Stimulated activated CD4-positive, alpha-beta T cell treated with anti-CD3 and anti-CD28 coated beads, Interleukin-4, amount 100 ng/mL, for 1 hour (primary cell): ENCODE measurements around the gene MAPK1.
A peak's percentile ranks its signal among the peaks of the same experiment; 100 is the strongest.
"Not testable (repeated sequence)": the region's sequence is repeated elsewhere in the genome, so short reads cannot be mapped to it uniquely, and the experiment has no call there.

Source experiments
- DNase-seq: peaks from one replicate; pipeline ENCODE4 v3.0.0-alpha.2; 2020

The MAPK1 gene

DNA sequence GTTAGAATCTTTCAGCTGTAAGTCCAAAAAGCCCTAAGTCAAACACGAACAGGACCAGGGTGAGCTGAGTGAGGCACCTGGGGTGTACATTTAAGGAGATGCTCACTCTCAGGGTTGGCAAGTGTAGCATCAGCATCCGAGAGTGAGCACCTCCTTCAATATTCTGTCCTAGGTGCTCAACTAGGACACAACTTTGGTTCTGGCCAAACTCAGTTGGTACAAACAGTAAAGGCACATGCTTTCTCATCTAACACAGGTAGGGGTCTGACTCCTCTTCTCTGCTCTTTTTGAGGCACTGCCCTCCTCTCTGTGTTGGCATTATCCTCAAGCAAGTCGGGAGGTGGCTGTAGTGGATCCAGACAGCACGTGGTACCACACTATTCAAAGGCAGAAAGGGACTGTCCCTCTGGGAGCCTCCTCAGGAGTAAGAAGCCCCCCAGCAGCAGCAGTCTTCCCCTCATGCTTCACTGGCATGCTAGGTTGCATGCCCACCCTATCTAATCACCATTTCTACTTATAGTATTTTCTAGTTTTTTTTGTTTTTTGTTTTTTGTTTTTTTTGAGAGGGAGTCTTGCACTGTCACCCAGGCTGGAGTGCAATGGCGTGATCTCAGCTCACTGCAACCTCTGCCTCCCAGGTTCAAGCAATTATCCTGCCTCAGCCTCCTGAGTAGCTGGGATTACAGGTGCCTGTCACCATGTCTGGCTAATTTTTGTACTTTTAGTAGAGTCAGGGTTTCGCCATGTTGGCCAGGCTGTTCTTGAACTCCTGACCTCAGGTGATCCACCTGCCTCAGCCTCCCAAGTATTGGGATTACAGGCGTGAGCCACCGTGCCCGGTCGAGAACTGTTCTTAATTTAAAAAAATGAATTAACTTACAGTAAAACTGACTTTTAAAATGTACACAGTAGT is 14.7 kb upstream of the MAPK1 start:
- DNase-seq = no peak

DNA sequence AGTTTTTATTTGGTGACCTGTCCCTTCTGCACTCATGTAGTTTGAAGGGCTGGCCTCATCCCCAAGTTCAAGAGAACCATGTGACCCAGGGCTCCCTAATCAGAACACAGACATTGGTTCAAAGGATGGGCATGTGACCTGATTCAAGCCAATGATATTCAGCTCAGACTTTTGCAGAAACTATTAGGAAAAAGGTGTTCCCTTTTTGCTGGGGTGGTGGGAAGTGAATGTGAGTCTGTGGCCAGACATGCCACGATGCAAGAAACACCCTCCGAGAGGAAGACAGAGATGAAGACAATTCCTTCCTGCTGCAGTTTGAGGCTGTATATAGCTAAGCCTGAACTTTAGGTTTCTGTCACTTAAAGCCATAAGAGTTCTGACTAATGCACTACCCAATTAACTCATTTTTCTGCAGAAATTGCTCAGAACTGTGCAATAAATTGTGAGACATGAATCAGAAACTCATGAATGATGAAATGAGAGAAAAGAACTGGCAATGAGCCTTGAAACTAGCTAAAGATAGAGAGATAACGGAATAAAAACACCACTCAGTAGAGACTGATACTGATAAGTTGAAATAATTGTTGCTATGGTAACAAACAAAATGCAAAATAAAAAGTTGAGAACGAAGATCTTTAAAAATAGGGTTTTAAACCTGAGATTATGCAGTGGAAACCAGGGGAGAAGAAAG is 9.2 kb upstream of the MAPK1 start:
- DNase-seq = peak; percentile 19

DNA sequence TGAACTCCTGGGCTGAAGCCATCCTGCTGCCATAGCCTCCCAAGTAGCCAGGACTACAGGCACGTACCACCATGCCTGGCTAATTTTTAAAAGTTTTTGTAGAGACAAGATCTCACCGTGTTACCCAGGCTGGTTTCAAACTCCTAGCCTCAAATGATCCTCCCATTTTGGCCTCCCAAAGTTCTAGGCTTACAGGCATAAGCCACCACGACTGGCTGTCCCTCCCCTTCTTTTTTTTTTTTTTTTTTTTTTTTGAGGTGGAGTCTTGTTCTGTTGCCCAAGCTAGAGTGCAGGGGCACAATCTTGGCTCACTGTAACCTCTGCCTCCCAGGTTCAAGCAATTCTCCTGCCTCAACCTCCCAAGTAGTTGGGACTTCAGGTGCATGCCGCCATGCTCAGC is 7.5 kb upstream of the MAPK1 start:
- not testable (repeated sequence) for DNase-seq

DNA sequence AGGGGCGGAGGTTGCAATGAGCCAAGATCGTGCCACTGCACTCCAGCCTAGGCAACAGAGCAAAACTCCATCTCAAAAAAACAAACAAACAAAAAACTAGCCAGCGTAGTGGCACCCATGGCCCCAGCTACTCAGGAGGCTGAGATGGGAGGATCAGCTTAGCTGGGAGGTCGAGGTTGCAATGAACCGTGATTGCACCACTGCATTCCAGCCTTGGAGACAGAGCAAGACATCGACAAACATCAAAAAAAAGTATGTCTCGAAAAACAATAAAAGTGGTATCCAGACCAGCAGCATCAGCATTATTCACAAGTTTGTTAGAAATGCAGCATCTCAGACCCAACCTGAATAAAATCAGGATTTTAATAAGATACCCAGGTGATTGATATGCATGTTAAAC is 6.2 kb upstream of the MAPK1 start:
- DNase-seq = no peak

DNA sequence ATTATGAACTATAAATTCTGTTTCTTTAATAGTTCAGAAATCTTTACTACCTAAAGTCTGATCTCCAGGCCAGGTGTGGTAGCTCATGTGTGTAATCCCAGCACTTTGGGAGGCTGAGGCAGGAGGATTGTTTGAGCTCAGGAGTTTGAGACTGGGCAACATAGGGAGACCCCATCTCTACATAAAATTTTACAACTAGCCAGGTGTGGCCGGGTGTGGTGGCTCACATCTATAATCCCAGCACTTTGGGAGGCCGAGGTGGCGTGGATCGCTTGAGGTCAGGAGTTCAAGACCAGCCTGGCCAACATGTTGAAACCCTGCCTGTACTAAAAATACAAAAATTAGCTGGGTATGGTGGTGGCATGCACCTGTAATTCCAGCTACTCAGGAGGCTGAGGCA is 5.3 kb upstream of the MAPK1 start:
- not testable (repeated sequence) for DNase-seq

DNA sequence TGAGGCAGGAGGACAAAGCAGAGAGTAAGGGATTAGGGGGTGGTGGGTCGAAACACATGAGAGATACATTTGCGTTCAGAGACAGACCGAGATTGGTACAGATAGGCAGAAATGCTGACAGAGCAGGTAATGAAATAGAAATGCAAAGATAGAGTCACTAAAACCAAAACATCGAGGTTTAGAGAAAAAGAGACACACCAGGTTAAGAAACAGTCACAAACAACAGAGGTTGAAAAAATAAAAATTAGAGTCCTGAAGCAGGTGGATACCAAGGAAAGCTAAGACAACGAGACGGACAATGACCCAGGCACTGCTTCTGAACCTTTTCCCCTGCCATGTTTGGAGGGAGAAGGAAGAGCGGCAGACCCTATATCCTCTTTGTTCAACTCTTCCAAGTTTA is 1.2 kb upstream of the MAPK1 start:
- DNase-seq = no peak

DNA sequence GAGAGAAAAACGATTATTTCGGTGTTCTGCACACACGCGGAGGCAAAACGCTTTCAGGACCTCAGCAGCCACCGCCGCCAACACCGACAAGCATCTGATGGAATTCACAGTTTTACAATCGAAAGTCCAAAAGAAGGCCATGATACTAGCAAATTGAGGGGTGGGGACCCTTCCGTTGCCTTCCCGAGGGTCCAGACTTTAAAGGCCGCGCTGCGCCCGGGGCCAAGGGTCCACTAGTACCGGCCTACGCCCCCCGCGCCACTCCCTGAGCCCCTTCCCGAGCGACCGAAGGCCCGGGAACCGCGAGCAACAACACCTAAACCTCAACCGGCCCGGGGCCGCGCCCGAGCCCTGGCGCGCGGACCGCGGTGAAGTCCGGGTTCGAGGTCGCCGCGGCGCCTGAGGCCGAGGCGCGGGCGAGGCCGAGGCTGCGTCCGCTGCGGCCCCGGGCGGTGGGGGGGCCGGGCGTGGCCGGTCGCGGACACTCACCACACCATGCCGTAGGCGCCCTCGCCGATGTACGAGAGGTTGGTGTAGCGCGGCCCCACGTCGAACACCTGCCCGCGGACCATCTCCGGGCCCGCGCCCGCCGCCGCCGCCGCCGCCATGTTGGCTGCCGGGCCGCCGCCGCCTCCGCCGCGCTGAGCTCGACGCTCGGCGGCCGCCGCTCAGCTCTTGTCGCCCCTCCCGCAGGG is 465 bp downstream of the MAPK1 start:
- DNase-seq = peak; percentile 33

DNA sequence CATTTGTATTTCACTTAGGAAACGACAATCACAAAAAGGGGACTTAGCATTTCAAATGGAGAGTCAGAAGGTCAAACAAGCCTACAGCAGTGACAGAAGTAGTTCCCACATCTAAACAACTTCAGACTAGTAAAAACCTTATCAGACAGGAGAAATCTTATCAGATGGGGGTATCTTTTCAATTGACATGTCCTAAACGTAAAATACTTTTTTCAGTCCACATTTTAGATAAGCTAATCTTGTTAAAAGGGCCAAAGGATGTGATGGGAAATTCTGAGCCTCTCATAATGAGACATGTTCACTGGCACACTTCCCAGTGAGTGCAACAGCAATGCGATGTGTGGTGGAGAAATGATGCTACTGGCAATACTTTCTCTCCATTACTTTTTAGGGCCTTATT is 2.4 kb downstream of the MAPK1 start:
- DNase-seq = no peak

DNA sequence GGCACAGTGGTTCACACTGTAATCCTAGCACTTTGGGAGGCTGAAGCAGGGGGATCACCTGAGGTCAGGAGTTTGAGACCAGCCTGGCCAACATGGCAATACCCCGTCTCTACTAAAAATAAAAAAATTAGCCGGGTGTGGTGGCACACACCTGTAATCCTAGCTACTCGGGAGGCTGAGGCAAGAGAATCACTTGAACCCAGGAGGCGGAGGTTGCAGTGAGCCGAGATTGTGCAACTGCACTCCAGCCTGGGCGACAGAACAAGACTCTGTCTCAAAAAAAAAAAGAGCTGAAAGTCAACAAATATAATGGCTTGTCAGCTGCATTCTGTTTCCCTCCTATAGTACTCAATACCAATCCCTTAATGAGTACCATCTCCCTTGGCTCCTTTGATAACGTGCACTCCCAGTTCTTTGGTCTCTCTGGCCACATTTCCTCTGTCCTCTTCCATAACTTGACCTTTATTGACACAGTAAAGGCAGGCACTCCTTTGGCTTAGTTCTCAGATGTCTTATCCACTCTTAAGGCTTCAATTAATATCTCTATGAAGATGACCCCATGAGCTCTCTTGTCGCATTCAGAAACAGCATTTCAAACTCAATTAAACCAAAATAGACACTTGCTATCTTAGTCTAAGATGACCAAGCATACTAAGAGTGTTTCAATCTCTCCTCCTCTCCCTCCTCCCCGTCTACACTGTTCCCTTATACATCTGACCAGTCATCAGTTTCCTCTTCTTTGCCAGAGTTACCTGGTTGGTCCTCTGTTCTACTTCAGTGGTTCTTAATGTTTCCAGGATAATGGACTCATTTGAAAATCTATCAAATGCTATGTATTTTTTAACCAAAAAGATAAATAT is 4.8 kb downstream of the MAPK1 start:
- DNase-seq = no peak

DNA sequence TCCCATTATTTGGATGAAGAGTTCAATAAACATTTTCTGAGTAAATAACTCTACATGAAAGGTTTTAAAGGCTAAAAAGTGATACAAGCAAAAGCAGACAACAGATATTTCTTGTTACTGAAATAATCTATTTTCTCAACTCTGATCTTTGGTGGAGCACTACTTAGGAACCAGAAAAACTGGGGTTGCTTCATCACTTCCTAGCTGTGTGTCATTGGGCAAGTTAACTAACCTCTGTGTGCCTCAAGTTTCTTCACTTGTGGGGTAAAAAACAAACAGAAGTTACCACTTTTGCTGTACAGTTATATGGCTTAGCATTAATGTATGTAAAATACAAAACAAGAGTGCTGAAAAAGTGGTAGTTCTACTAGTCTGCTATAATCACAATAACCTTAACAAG is 5.6 kb downstream of the MAPK1 start:
- no peak for DNase-seq

DNA sequence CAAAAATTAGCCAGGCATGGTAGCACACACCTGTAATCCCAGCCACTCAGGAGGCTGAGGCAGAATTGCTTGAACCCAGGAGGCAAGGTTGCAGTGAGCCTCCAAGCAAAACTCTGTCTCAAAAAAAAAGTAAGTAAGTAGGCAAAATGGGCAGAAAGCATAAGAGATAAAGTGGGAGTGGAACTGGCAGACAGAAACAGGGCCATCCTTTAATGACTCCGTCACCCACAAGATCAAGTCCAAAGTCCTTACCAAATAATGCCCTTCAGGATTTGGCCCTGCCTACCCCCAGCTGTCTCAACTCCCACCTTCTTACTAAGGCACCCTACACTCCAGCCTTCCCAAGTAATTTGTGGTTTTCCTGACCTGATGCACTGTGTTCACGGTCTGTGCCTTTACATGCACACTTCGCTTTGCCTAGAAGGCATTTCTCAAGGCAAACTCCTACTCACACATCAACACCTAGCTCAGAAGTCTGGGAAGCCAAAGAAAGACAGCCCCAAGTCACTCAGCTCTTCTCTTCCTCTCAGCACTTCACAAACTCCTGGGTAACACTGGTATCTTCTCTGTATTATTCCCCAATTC is 6.1 kb downstream of the MAPK1 start:
- no peak for DNase-seq

DNA sequence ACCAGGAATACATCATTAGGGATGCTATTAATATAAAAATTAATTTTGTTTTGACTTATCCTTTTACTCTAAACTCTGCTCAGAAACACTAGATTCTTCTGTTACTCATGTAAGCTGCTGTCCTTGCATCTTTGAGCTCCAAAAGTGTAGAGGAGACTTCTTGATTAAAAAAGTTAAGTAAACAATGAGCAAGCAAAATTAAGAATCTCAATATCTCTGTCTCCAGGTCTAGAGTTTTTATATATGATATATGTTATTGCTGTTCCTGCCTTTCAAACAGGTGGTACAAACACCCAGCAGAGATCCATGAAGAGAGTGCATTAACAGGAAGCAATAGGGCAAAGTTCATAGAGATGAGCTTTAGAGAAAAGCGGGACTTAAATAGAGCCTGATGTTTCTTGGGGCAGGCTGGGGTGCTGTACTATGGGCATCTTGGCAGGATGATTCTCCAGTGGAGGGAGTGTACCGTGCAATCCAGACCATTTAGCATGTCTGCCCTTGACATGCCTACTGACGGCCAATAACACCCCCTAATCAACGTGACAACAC is 6.9 kb downstream of the MAPK1 start:
- no peak for DNase-seq

DNA sequence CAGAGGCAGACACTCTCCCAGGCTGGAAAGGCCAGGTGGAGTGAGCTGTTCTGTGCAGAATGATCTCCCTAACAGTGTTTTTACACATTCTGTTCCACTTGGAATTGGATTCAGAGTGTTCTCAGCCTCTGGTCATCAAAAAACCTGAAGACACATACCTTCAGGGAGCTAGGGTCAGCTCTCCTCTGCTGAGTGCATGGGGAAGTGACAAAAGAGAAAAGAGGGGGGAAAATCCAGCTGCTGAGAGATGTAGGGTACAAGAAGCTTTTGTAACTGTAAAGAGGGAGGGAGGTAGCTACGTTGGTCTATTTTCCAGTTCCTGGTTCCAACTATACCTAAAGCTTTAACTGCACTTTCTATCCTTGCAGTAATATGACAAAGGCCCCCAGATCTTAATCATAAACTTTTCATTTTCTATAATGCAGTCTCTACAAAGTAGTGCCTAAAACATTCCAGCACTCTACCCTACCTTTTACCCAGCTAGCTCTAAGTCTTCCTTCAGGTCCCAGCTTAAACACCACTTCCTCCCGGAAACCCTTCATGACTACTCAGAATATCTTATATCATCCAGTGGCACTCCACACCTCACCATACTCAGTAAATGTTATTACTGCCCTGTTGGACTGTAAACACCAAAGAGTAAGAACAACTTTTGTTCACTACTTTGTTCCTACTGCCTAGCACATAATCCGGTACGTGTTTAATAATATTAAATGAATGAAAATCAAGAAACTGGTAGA is 9.2 kb downstream of the MAPK1 start:
- no peak for DNase-seq

DNA sequence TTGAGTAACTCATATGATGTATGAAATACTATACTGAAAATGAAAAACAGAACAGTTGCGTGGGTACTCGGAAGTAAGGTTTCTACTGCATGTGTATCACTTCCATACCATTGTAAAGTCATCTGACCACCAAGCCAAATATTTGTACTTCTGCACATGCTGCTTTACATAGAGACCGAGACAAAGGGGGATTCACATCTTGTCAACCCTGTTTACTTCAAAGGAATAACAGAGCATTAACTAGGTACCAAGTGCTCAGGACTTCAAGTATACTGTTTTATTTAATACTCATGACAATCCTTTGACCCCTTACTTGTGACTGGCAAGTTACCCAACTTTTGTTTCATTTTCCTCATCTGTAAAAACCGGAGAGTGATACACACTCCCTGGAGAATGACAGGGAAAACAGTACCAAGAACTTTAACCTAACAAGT is 9.9 kb downstream of the MAPK1 start:
- no peak for DNase-seq

DNA sequence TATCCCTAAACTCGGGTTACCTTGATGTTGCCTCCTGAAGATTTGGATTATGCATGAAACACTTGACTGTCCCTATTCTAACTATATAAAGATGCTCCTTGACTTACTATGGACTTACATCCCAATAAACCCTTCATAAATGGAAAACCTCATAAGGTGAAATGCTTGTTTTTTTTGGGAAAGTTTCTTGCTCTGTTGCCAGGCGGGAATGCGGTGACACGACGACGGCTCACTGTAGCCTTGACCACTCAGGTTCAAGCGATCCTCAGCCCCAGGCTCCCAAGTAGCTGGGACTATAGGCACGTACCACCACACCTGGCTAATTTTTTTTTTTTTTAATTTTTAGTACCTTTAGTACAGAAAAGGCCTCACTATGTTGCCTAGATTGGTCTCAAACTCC is 10.6 kb downstream of the MAPK1 start:
- DNase-seq = no peak

DNA sequence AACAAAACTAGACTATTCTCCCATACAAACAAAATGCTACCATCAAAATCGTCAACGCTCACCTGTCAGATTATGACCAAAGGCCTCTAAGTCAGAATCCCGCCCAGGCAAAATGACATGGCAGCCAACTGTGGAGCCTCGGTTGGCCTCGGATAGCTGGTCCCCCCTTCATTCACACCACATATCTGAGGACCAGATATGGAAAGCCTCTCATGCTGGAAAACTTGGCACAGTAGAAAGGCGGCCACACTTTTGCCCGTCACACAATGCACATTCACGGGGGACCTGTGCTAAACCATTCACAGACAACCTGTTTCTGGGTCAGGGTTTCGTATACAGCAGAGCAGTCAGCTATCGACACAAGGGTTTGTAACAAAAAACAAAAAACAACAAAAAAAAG is 11.2 kb downstream of the MAPK1 start:
- DNase-seq = no peak

DNA sequence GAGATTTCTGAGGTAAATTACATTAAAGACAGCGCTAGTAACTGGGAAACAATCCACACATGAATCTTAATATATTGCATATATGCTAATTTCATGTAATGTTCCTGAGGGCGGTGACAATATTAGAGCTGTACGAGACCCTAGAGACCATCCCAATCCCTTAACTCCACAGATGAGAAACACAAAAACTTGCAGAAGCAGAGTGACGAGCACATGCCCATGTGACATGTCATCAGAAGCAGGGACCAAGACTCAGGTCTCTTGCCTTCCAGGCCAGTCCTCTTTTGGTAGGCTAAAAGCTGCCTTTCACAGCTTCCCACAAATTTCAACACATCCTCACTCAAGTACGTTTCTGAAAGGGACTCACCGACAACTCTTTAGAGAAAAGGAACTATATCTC is 11.8 kb downstream of the MAPK1 start:
- no peak for DNase-seq

DNA sequence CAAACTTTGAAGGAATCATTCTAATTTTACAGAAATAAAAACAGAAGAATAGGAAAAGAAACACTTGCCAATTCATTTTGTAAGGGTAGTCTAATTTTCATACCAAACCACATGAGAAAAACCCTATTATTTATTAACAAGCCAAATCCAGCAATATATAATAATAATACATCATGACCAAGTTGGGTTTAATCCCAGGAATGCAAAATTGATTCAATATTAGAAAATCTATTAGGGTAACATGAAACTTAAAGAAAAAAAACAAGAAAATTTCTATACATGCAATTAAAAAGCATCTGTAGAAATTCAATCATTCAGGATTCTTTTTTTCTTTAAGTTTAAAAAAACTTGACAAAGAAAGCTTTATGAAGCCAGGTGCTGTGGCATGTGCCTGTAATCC is 16.8 kb downstream of the MAPK1 start:
- no peak for DNase-seq

DNA sequence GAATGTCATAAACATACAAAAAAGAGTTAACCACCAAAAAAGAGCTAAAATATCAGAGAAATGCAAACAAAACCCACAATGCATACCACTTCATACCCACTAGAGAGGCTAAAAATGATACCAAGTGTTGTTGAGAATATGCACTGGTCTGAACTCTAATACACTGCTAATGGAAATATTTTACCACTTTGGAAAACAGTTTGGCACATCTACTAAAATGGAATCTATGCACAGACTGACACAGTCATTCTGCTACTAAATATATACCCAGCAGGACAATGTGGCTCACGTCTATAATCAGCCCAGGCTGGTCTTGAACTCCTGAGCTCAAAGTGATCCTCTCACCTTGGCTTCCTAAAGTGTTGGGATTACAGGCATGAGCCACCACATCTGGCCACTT is 18.0 kb downstream of the MAPK1 start:
- DNase-seq = no peak

DNA sequence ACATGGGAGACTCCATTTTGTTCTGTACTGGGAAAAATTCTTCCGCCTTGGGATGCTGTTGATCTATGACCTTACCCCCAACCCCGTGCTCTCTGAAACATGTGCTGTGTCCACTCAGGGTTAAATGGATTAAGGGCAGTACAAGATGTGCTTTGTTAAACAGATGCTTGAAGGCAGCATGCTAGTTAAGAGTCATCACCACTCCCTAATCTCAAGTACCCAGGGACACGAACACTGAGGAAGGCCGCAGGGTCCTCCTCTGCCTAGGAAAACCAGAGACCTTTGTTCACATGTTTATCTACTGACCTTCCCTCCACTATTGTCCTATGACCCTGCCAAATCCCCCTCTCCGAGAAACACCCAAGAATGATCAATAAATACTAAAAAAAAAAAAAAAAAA is 19.4 kb downstream of the MAPK1 start:
- not testable (repeated sequence) for DNase-seq
